OCI-LY1 (cell line): ENCODE results near the gene OSR1.

Experiments used
- EZH2 ChIP-seq: fragments of 200-600 bp; sonication (generic), shearing (Covaris generic); IDR thresholded peaks from 2 replicates; pipeline ENCODE4 v1.8.0; 2017; ENCODE audit warnings: borderline replicate concordance, mixed run types, mild to moderate bottlenecking, antibody characterized with exemption, low read length, moderate library complexity, mixed read lengths
- TF ChIP-seq, protein P1 (sequence below): fragments of 200-600 bp; sonication (generic), shearing (Covaris generic); IDR thresholded peaks from 2 replicates; pipeline ENCODE4 v1.5.1; 2017; ENCODE audit warnings: mild to moderate bottlenecking, antibody characterized with exemption, low read length, moderate library complexity, mixed read lengths

DNA sequence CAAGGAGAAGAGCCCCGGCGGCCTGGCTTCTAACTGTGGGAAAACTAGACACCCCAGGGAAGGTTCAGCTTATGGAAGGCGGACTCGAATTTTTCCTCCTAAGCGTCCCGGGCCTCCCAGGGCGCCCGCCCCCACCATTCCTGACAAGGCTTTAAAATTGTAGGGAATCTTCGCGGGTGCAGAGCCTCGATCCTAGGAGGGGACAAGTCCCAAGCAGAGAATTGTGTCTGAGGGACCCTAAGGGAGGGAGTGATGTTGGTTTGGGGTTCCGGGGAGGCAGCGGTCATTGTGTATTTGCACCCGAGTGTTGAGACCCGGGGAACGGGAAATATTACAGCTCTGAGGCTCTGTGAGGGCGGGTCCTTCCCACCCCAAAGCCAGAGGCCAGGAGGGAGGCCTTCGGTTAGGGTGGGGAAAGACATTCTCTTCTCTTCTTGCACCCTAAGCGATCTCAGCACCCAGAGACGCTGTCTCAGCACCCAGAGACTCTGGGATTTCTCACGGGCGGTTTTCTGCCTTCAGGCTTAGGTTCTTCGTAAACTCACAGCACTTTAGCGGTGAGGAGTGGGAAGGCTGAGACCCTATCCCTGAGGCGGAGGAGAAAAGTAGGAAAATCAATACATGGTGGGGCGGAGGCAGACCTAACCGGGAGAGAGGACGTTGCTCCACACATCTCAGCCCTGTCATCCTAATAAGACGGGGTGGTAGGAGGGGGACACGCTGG lies 7.6 kb downstream of the OSR1 start:
- TF ChIP-seq, protein P1, sequence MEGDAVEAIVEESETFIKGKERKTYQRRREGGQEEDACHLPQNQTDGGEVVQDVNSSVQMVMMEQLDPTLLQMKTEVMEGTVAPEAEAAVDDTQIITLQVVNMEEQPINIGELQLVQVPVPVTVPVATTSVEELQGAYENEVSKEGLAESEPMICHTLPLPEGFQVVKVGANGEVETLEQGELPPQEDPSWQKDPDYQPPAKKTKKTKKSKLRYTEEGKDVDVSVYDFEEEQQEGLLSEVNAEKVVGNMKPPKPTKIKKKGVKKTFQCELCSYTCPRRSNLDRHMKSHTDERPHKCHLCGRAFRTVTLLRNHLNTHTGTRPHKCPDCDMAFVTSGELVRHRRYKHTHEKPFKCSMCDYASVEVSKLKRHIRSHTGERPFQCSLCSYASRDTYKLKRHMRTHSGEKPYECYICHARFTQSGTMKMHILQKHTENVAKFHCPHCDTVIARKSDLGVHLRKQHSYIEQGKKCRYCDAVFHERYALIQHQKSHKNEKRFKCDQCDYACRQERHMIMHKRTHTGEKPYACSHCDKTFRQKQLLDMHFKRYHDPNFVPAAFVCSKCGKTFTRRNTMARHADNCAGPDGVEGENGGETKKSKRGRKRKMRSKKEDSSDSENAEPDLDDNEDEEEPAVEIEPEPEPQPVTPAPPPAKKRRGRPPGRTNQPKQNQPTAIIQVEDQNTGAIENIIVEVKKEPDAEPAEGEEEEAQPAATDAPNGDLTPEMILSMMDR: no peak
- TF ChIP-seq EZH2: no peak
